ENCODE measurements around the gene TH. TPM values are rescaled to one million over a fixed set of nuclear protein-coding genes. Genes with fewer than 3 reads are reported as not detected.

TH gene
- total and polyA plus RNA-seq, 2 of the 4 experiments (the other 2 are of a cell fraction), result 0.10 TPM; not detected in 1

- in situ Hi-C loops (cut with MboI; ENCODE audit: low sequenced_read_pairs), result no loop called here
- no TSS peak for BruUV-seq (replicated peaks)
- no peak for DNase-seq
Observed at GRCh38 chr11:2130881-2131352, 40.7 kb downstream of the TH start.

More at GRCh38 chr11:2130881-2131352, 40.7 kb downstream of the TH start:
- TF ChIP-seq BHLHE40 (IDR thresholded peaks at IDR 0.05; ENCODE audit: low read depth, low read length) (no peak), SMC3 (IDR thresholded peaks at IDR 0.05; ENCODE audit: low read depth, low read length) (no peak), CEBPB (IDR thresholded peaks at IDR 0.05; ENCODE audit: low read depth, low read length) (no peak)
- Histone ChIP-seq H3K27me3 (ENCODE audit: control insufficient read depth, insufficient read depth, low read length) (peaks cover 15% of the 10 kb centered on the region; the same call in 1 of the 2 replicates), H3K18ac (ENCODE audit: low read depth, low read length) (no peak overlapping the region), H3K9me3 (ENCODE audit: control insufficient read depth, insufficient read depth, low read length) (no peaks in the 10 kb centered on the region), H3K4ac (ENCODE audit: low read depth, low read length) (no peak overlapping the region), H3K9me1 (ENCODE audit: insufficient read depth, low read length) (peaks cover 7% of the 10 kb centered on the region), H2BK20ac (ENCODE audit: low read depth, low read length) (no peak overlapping the region), H3K23ac (ENCODE audit: low read depth, low read length) (no peak overlapping the region), H2AFZ (replicated peaks; ENCODE audit: low read length, poor library complexity) (no peak overlapping the region), H4K20me1 (ENCODE audit: insufficient read depth, low read length) (peaks cover 14% of the 10 kb centered on the region), H3K14ac (replicated peaks; ENCODE audit: low read depth, low read length) (no peak overlapping the region), H2BK15ac (ENCODE audit: low read depth, low read length) (no peak overlapping the region), H3K4me1 (ENCODE audit: control insufficient read depth, insufficient read depth, low read length) (no peaks in the 10 kb centered on the region), H2AK9ac (replicated peaks; ENCODE audit: low read depth, low read length, poor library complexity) (no peak overlapping the region), H4K91ac (ENCODE audit: insufficient read depth, low read depth, low read length) (no peak overlapping the region), H3K27ac (ENCODE audit: insufficient read depth, low read length) (no peak overlapping the region), H3K4me3 (ENCODE audit: insufficient read depth, low read depth, low read length) (no peak overlapping the region), H4K8ac (ENCODE audit: low read depth in 2 of 2, low read length in 2 of 2) (no peak overlapping the region), H2AK5ac (ENCODE audit: low read depth, low read length) (no peak overlapping the region), H2BK5ac (ENCODE audit: low read depth, low read length, poor library complexity, severe bottlenecking) (no peak overlapping the region), H3K36me3 (ENCODE audit: control insufficient read depth, insufficient read depth, low read length) (peaks cover 2% of the 10 kb centered on the region; the same call in 1 of the 2 replicates), H4K5ac (ENCODE audit: low read depth, low read length) (no peak overlapping the region), H3K79me1 (ENCODE audit: low read depth in 1 of 2, low read length in 2 of 2) (peaks cover 0 to 6% of the 10 kb centered on the region in 2 experiments; a peak in 2 of 4 replicates), H2BK120ac (ENCODE audit: low read depth, low read length) (no peak overlapping the region), H3K56ac (ENCODE audit: extremely low read depth, insufficient read depth, low read length) (no peak overlapping the region), H3K4me2 (ENCODE audit: low read depth, low read length) (no peak overlapping the region), H3K9ac (ENCODE audit: low read depth, low read length) (no peak overlapping the region)
- intact Hi-C loops (cut with micrococcal nuclease) (no loop called here), dilution Hi-C loops (cut with HindIII; ENCODE audit: low sequenced_read_pairs, unreplicated experiment) (no loop called here)
- ChIA-PET CTCF (no interaction called here), POLR2A (ENCODE audit: unreplicated experiment) (no interaction called here)
- no peak for ATAC-seq (ENCODE audit: low read depth)
- 88% methylated on average over 9 of the region's 18 CpGs; no CpG with 5 or more reads in 1 of the 2 experiments for WGBS, 2 experiments (ENCODE audit: extremely low coverage in 2 of 2, insufficient read length in 1 of 2)
